ENCODE data around the gene IFI27. TPM values are rescaled to one million over a fixed set of nuclear protein-coding genes. Genes with fewer than 3 reads are reported as not detected.

Gene IFI27
- total and polyA plus RNA-seq, 10 of the 15 experiments (the other 5 are each of a cell fraction or from before 2014, with no cell fraction given) = 1.1 to 45.5 (median 3.3) TPM

- FAIRE-seq = no peak
- ATAC-seq = no peak
- WGBS (ENCODE audit: insufficient coverage, insufficient replicate concordance, low lambda C conversion rate, missing lambda C conversion rate) = 63% methylated on average over 19 of the region's 20 CpGs
- no peaks in the 10 kb centered on the region for H3K79me2 ChIP-seq (ENCODE audit: control insufficient read depth, insufficient read depth, low read length)
- in situ Hi-C loops (cut with MboI) (no loop called here), intact Hi-C loops (cut with micrococcal nuclease; ENCODE audit: unreplicated experiment) (no loop called here)
- H3K4me1 ChIP-seq (ENCODE audit: control insufficient read depth, insufficient read depth, low read length) = no peaks in the 10 kb centered on the region
- no peak overlapping the region for H3K9ac ChIP-seq (ENCODE audit: control insufficient read depth, insufficient read depth, low read length)
- H3K4me3 ChIP-seq = no peak overlapping the region
- CTCF ChIA-PET = interaction anchor here (1.8 to 2.7 kb wide), 2 partner anchors 20 to 25 kb away, joined by 5 to 7 read pairs; no protein-coding TSS in a partner anchor
- no peak overlapping the region for H3K4me2 ChIP-seq (ENCODE audit: control insufficient read depth, insufficient read depth)
- BruUV-seq (replicated peaks) = no TSS peak
- no peak overlapping the region for H3K27ac ChIP-seq (ENCODE audit: control insufficient read depth, insufficient read depth)
- RAD21 ChIA-PET (ENCODE audit: unreplicated experiment) = no interaction called here
- TF ChIP-seq CREB1 (IDR thresholded peaks at IDR 0.05; ENCODE audit: low read depth) = no peak
- no peak for TF ChIP-seq DPF2 (IDR thresholded peaks at IDR 0.05)
- no peak for TF ChIP-seq PBX3 (IDR thresholded peaks at IDR 0.05; ENCODE audit: insufficient replicate concordance, low read depth, low read length)
- TF ChIP-seq BRCA1 (IDR thresholded peaks at IDR 0.05; ENCODE audit: low read depth, low read length) = no peak
- no peak for TF ChIP-seq YBX1 (IDR thresholded peaks at IDR 0.05)
- TF ChIP-seq NR2F1 (conservative IDR thresholded peaks at IDR 0.05) = no peak
- TF ChIP-seq KAT2A (conservative IDR thresholded peaks at IDR 0.05; ENCODE audit: control insufficient read depth, low read depth, low read length) = no peak
- TF ChIP-seq RAD21 (IDR thresholded peaks at IDR 0.05; ENCODE audit: insufficient read depth, low read depth, low read length) = no peak
- TF ChIP-seq NFYB (IDR thresholded peaks at IDR 0.05; ENCODE audit: insufficient read depth, low read depth, low read length) = no peak
- no peak for TF ChIP-seq BACH1 (IDR thresholded peaks at IDR 0.05; ENCODE audit: borderline replicate concordance)
- DNase-seq (ENCODE audit: low read depth, low spot score) = no peak
- no peaks in the 10 kb centered on the region for H3K9me3 ChIP-seq (replicated peaks; ENCODE audit: control insufficient read depth, insufficient read depth, low read length)
- POLR2A ChIA-PET = no interaction called here
- peaks cover 2 to 5% of the 10 kb centered on the region in 2 experiments; a peak in 3 of 4 replicates for H3K27me3 ChIP-seq (replicated peaks in 1 of 2; ENCODE audit: control insufficient read depth in 2 of 2, insufficient read depth in 2 of 2, low read length in 1 of 2)
- H2AFZ ChIP-seq (ENCODE audit: control insufficient read depth, low read depth, low read length) = no peak overlapping the region
- SMC1A ChIA-PET (ENCODE audit: uncharacterized antibody, unreplicated experiment) = no interaction called here
- no peaks in the 10 kb centered on the region for H4K20me1 ChIP-seq (ENCODE audit: control insufficient read depth, insufficient read depth)
- no peaks in the 10 kb centered on the region for H3K36me3 ChIP-seq (ENCODE audit: control insufficient read depth in 2 of 2, insufficient read depth in 2 of 2, low read length in 1 of 2)
Observed at GRCh38 chr14:94111276-94112095, 950 bp downstream of the IFI27 start.
